Osteoblast (primary cell): ENCODE measurements around the gene TNPO3. TPM values are rescaled to one million over a fixed set of nuclear protein-coding genes. Genes with fewer than 3 reads are reported as not detected.

Experiments used
- DNase-seq: peaks from one replicate; pipeline ENCODE4 v3.0.0; 2011; ENCODE audit warnings: low spot score, mixed read lengths; ENCODE audit not compliant: insufficient read length; ENCODE audit errors: missing footprints
- H2AFZ ChIP-seq: 2 replicates; pipeline ENCODE4 v1.6.0; 2011; ENCODE audit warnings: mild to moderate bottlenecking, low read length
- H3K27ac ChIP-seq: 2 replicates; pipeline ENCODE4 v1.5.1; 2011; ENCODE audit warnings: mild to moderate bottlenecking, low read depth, low read length, moderate library complexity
- H3K27me3 ChIP-seq: 2 replicates; pipeline ENCODE4 v1.6.0; 2012; ENCODE audit warnings: mild to moderate bottlenecking, control low read depth, inconsistent platforms, low read length, moderate library complexity; ENCODE audit not compliant: insufficient read depth
- H3K36me3 ChIP-seq: 2 replicates; pipeline ENCODE4 v1.5.1; 2011; ENCODE audit warnings: mild to moderate bottlenecking, low read length, control low read depth, moderate library complexity; ENCODE audit not compliant: insufficient read depth
- H3K4me1 ChIP-seq: 2 replicates; pipeline ENCODE4 v1.5.1; 2011; ENCODE audit warnings: mild to moderate bottlenecking, low read length, control low read depth, moderate library complexity; ENCODE audit not compliant: insufficient read depth
- H3K4me2 ChIP-seq: 2 replicates; pipeline ENCODE4 v1.6.0; 2011; ENCODE audit warnings: mild to moderate bottlenecking, low read length; ENCODE audit not compliant: insufficient read depth
- H3K4me3 ChIP-seq: fragments of 200-600 bp; sonication (generic); 3 replicates; pipeline ENCODE4 v1.5.1; 2012; ENCODE audit warnings: mild to moderate bottlenecking, low read length, inconsistent platforms; ENCODE audit not compliant: insufficient read depth
- H3K79me2 ChIP-seq: 2 replicates; pipeline ENCODE4 v1.6.0; 2012; ENCODE audit warnings: mild to moderate bottlenecking, low read length, control low read depth, inconsistent platforms; ENCODE audit not compliant: insufficient read depth
- H3K9me3 ChIP-seq: 2 replicates; pipeline ENCODE4 v1.5.1; 2011; ENCODE audit warnings: low read depth, low read length, control low read depth
- H4K20me1 ChIP-seq: 2 replicates; pipeline ENCODE4 v1.6.0; 2012; ENCODE audit warnings: mild to moderate bottlenecking, low read length, control low read depth; ENCODE audit not compliant: insufficient read depth
- total RNA-seq: library from RNA; depleted of rRNA; stranded (reverse); fragments of >200 nt; gene quantifications from 2 replicates; pipeline ENCODE4 v1.2.3, GENCODE V29; 2012
- TF ChIP-seq, protein P1 (sequence below): IDR thresholded peaks from 2 replicates; pipeline ENCODE4 v1.5.1; 2011; ENCODE audit warnings: mild to moderate bottlenecking, low read depth, low read length, moderate library complexity; ENCODE audit errors: extremely low read depth

The TNPO3 gene
- total RNA-seq, 1 donor, result 56.1 TPM

DNA sequence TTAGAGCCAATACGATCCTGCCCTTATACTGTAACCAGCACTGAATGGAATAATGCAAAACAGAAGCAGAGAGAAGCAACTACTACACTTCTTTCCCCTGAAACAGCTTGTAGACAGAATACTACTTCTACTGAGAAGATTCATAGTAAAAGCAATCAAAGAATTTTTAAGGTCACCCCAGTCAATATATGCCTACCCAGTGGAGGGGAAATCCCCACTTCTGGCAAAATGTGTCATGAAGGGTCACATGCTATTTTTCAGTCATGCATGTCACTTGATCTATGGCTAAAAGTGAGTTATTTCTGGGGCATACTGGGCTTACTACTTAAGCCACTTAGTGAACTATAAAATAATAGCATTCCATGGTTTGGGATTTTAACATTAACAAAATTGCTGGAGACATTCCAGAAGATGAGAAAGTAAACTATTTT is 91.6 kb downstream of the TNPO3 start:
- Histone ChIP-seq H2AFZ (no peak overlapping the region), H3K4me1 (peaks cover 12% of the 10 kb centered on the region), H3K79me2 (no peaks in the 10 kb centered on the region), H3K9me3 (no peaks in the 10 kb centered on the region), H4K20me1 (peaks cover 7% of the 10 kb centered on the region), H3K36me3 (peaks cover 51% of the 10 kb centered on the region), H3K27ac (peak overlapping the region; percentile 5), H3K4me3 (no peak overlapping the region), H3K4me2 (no peak overlapping the region), H3K27me3 (no peaks in the 10 kb centered on the region)
- TF ChIP-seq, protein P1, sequence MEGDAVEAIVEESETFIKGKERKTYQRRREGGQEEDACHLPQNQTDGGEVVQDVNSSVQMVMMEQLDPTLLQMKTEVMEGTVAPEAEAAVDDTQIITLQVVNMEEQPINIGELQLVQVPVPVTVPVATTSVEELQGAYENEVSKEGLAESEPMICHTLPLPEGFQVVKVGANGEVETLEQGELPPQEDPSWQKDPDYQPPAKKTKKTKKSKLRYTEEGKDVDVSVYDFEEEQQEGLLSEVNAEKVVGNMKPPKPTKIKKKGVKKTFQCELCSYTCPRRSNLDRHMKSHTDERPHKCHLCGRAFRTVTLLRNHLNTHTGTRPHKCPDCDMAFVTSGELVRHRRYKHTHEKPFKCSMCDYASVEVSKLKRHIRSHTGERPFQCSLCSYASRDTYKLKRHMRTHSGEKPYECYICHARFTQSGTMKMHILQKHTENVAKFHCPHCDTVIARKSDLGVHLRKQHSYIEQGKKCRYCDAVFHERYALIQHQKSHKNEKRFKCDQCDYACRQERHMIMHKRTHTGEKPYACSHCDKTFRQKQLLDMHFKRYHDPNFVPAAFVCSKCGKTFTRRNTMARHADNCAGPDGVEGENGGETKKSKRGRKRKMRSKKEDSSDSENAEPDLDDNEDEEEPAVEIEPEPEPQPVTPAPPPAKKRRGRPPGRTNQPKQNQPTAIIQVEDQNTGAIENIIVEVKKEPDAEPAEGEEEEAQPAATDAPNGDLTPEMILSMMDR, result no peak
- DNase-seq, result peak; percentile 79

DNA sequence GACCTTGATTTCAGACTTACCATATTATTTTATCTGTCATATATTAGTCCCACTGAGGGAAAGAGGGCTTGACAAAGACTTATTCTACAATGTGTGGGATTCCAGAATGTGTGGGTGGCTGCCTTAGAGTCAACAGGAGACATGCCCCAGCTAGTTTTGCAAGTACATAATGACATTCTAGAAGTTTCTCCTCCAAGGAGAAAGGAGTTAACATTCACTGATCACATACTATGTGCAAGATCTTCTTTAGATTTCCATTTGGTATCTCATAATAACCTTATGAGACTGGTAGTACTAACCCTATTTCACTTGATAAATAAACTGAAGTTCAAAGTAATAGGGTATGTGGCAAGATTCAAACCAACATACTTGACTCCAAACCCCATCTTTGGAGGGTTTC is 92.0 kb downstream of the TNPO3 start:
- peak overlapping the region; percentile 5 for H3K27ac ChIP-seq
- no peaks in the 10 kb centered on the region for H3K9me3 ChIP-seq
- H3K79me2 ChIP-seq, result no peaks in the 10 kb centered on the region
- no peak for DNase-seq
- H3K4me2 ChIP-seq, result no peak overlapping the region
- H4K20me1 ChIP-seq, result peaks cover 7% of the 10 kb centered on the region
- TF ChIP-seq, protein P1, result no peak
- peaks cover 48% of the 10 kb centered on the region for H3K36me3 ChIP-seq
- peaks cover 12% of the 10 kb centered on the region for H3K4me1 ChIP-seq
- no peak overlapping the region for H2AFZ ChIP-seq
- no peak overlapping the region for H3K4me3 ChIP-seq
- no peaks in the 10 kb centered on the region for H3K27me3 ChIP-seq

DNA sequence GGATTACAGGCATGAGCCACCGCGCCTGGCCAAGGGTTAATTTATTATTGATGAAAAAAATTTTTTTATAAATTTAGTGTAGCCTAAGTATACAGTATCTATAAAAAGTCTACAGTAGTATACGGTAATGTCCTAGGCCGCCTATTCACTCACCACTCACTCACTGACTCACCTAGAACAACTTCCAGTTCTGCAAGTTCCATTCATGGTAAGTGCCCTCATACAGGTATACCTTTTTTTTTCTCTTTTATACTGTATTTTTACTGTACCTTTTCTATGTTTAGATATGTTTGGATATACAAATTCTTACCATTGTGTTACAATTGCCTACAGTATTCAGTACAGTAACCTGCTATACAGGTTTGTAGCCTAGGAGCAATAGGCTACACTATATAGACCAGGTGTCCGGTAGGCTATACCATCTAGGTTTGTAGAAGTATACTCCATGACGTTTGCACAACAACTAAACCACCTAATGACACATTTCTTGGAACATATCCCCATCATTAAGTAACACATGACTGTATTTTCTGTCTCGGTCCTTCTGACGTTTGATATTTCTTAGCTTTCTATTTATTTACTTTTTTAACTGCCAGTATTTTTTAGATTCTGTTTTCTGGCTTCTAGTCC is 93.8 kb downstream of the TNPO3 start:
- DNase-seq, result no peak
- no peak overlapping the region for H2AFZ ChIP-seq

DNA sequence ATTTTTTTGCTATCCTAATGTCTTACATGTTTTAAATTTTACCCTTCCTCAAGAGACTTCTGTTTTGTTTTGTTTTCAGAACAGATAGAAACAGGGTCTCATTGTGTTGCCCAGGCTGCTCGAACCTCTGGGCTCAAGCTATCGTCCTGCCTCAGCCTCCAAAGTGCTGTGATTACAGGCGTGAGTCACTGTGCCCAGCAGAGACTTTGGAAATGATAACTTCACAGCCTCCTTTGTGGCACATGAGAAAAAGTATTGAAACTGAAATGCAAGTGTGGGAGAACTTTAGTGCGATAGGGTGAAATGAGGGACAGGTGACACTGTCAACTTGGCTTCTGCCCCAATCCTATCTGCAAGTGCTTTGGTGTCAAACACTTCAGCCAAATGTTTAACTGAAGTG is 95.6 kb downstream of the TNPO3 start:
- H2AFZ ChIP-seq, result no peak overlapping the region
- H3K9me3 ChIP-seq, result no peaks in the 10 kb centered on the region
- H3K4me3 ChIP-seq, result no peak overlapping the region
- DNase-seq, result no peak
- H3K36me3 ChIP-seq, result peaks cover 40% of the 10 kb centered on the region
- H3K27me3 ChIP-seq, result no peaks in the 10 kb centered on the region
- TF ChIP-seq, protein P1, result no peak
- H3K79me2 ChIP-seq, result no peaks in the 10 kb centered on the region
- H3K4me1 ChIP-seq, result peaks cover 19% of the 10 kb centered on the region
- H3K4me2 ChIP-seq, result no peak overlapping the region
- H4K20me1 ChIP-seq, result peaks cover 7% of the 10 kb centered on the region
- no peak overlapping the region for H3K27ac ChIP-seq

More for the DNA sequence above, 93.8 kb downstream of the TNPO3 start:
- H3K4me1 ChIP-seq, result peaks cover 12% of the 10 kb centered on the region
- H3K4me2 ChIP-seq, result no peak overlapping the region
- H3K79me2 ChIP-seq, result no peaks in the 10 kb centered on the region
- no peak overlapping the region for H3K4me3 ChIP-seq
- H3K9me3 ChIP-seq, result no peaks in the 10 kb centered on the region
- H3K27ac ChIP-seq, result no peak overlapping the region
- peaks cover 7% of the 10 kb centered on the region for H4K20me1 ChIP-seq
- TF ChIP-seq, protein P1, result no peak
- no peaks in the 10 kb centered on the region for H3K27me3 ChIP-seq
- peaks cover 47% of the 10 kb centered on the region for H3K36me3 ChIP-seq
